GM19025 (cell line): ENCODE data around the gene GMFB.
A peak's percentile ranks its signal among the peaks of the same experiment; 100 is the strongest.
"Not testable (repeated sequence)": the region's sequence is repeated elsewhere in the genome, so short reads cannot be mapped to it uniquely, and the experiment has no call there.

ENCODE experiments used
- ATAC-seq: cut with Tn5 transposase; IDR thresholded peaks from one replicate; pipeline ENCODE4 v1.9.1; 2021; ENCODE audit warnings: mild to moderate bottlenecking, low read depth, moderate library complexity; ENCODE audit not compliant: unreplicated experiment

The GMFB gene

GRCh38 chr14:54462048-54462447 is 26.7 kb downstream of the GMFB start:
- ATAC-seq = no peak

GRCh38 chr14:54459106-54459505 is 29.7 kb downstream of the GMFB start:
- ATAC-seq = no peak

- ATAC-seq = not testable (repeated sequence)
Observed at GRCh38 chr14:54458536-54458935, 30.2 kb downstream of the GMFB start.

- ATAC-seq = no peak
Observed at GRCh38 chr14:54457609-54457996, 31.2 kb downstream of the GMFB start.

GRCh38 chr14:54456820-54457608 is 31.8 kb downstream of the GMFB start:
- not testable (repeated sequence) for ATAC-seq

GRCh38 chr14:54455363-54455762 is 33.4 kb downstream of the GMFB start:
- no peak for ATAC-seq

GRCh38 chr14:54453990-54454389 is 34.8 kb downstream of the GMFB start:
- not testable (repeated sequence) for ATAC-seq

GRCh38 chr14:54453252-54453651 is 35.5 kb downstream of the GMFB start:
- ATAC-seq = no peak

- ATAC-seq = no peak
Observed at GRCh38 chr14:54451961-54452360, 36.8 kb downstream of the GMFB start.

- ATAC-seq = no peak
Observed at GRCh38 chr14:54451121-54451601, 37.6 kb downstream of the GMFB start.

GRCh38 chr14:54450535-54450934 is 38.2 kb downstream of the GMFB start:
- ATAC-seq = peak; percentile 80

- ATAC-seq = no peak
Observed at GRCh38 chr14:54447231-54447692, 41.5 kb downstream of the GMFB start.

- ATAC-seq = no peak
Observed at GRCh38 chr14:54446161-54446693, 42.6 kb downstream of the GMFB start.

- no peak for ATAC-seq
Observed at GRCh38 chr14:54444681-54445080, 44.1 kb downstream of the GMFB start.

GRCh38 chr14:54443981-54444380 is 44.8 kb downstream of the GMFB start:
- ATAC-seq = no peak

- not testable (repeated sequence) for ATAC-seq
Observed at GRCh38 chr14:54442961-54443360, 45.8 kb downstream of the GMFB start.

GRCh38 chr14:54440873-54441868 is 47.6 kb downstream of the GMFB start, which contains the start of gene CNIH1:
Gene CNIH1, minus strand, starts transcription at chr14:54441374. Its CDS starts 47 bp downstream, at chr14:54441327.
- ATAC-seq = peak; percentile 91

- no peak for ATAC-seq
Observed at GRCh38 chr14:54440476-54440872, 48.3 kb downstream of the GMFB start.

GRCh38 chr14:54440037-54440436 is 48.7 kb downstream of the GMFB start:
- no peak for ATAC-seq

GRCh38 chr14:54438703-54439102 is 50.1 kb downstream of the GMFB start:
- no peak for ATAC-seq

- ATAC-seq = not testable (repeated sequence)
Observed at GRCh38 chr14:54437954-54438353, 50.8 kb downstream of the GMFB start.
